Endothelial cell of umbilical vein (primary cell): ENCODE results near the gene SLC41A3. TPM values are rescaled to one million over a fixed set of nuclear protein-coding genes. Genes with fewer than 3 reads are reported as not detected.

Experiments used
- BruUV-seq: library from RNA; stranded (reverse); fragments of 400-500 nt; replicated peaks from 2 replicates; lab custom pipeline; 2021; lab: Mats Ljungman, UMichigan
- CTCF ChIA-PET: fragments of 300-600, 350-600 bp; sonication (Branson Sonifier 250); formaldehyde crosslinking; loops from one replicate; lab custom pipeline; 2021; ENCODE audit warnings: antibody characterized with exemption, inconsistent platforms; lab: Charles Lee
- POLR2A ChIA-PET: fragments of 300-600, 350-600 bp; sonication (Branson Sonifier 250); formaldehyde crosslinking; loops from one replicate; lab custom pipeline; 2021; ENCODE audit warnings: antibody characterized with exemption, inconsistent platforms; lab: Charles Lee
- DNase-seq: peaks from one replicate; pipeline ENCODE4 v3.0.0-alpha.2; 2011; ENCODE audit warnings: low read depth, low spot score
- FAIRE-seq: peaks from 2 replicates; lab custom pipeline; 2011; peaks lifted over from hg19 to GRCh38; lab: Jason Lieb, UNC
- H2AFZ ChIP-seq: 2 replicates; pipeline ENCODE4 v1.6.0; 2012; ENCODE audit warnings: low read depth, low read length, control low read depth, inconsistent platforms
- H3K27ac ChIP-seq: 2 replicates; pipeline ENCODE4 v1.5.1; 2011; ENCODE audit warnings: low read depth, mild to moderate bottlenecking, control low read depth, low read length, moderate library complexity; ENCODE audit not compliant: insufficient read depth
- H3K27me3 ChIP-seq, 2 experiments: 2 replicates each; pipeline versions ENCODE4 v1.6.0 to v1.6.1; 2011; ENCODE audit warnings: low read length in 2 of 2, mixed read lengths in 1 of 2; ENCODE audit not compliant: control insufficient read depth in 2 of 2, insufficient read depth in 2 of 2
- H3K36me3 ChIP-seq, 2 experiments: 2 replicates in 1 of 2; 3 replicates in 1 of 2; pipeline ENCODE4 v1.5.1; 2011; ENCODE audit warnings: low read length in 2 of 2, mild to moderate bottlenecking in 1 of 2, moderate library complexity in 1 of 2; ENCODE audit not compliant: control insufficient read depth in 2 of 2, insufficient read depth in 2 of 2; ENCODE audit errors: extremely low read depth in 1 of 2
- H3K4me1 ChIP-seq: 3 replicates; pipeline ENCODE4 v1.5.1; 2011; ENCODE audit warnings: mild to moderate bottlenecking, low read length; ENCODE audit not compliant: control insufficient read depth, insufficient read depth; ENCODE audit errors: extremely low read depth
- H3K4me2 ChIP-seq: 2 replicates; pipeline ENCODE4 v1.6.1; 2011; ENCODE audit warnings: low read length, control low read depth, mixed read lengths; ENCODE audit not compliant: insufficient read depth
- H3K4me3 ChIP-seq, 3 experiments: fragments of 200-600 bp in 1 of 3; sonication (generic), shearing (Covaris generic) in 1 of 3; replicated peaks in 1 of 3; 2 replicates each; pipeline ENCODE4 v1.5.1; 2011 to 2016; ENCODE audit warnings: control low read depth in 3 of 3, low read length in 3 of 3, mild to moderate bottlenecking in 2 of 3, inconsistent platforms in 1 of 3, low read depth in 1 of 3, moderate library complexity in 1 of 3; ENCODE audit not compliant: insufficient read depth in 1 of 3
- H3K79me2 ChIP-seq: 2 replicates; pipeline ENCODE4 v1.6.0; 2012; ENCODE audit warnings: low read length, inconsistent platforms; ENCODE audit not compliant: control insufficient read depth, insufficient read depth
- H3K9ac ChIP-seq: replicated peaks from 2 replicates; pipeline ENCODE3; 2011; ENCODE audit warnings: low read length, control low read depth; ENCODE audit not compliant: insufficient read depth; ENCODE audit errors: extremely low read depth
- H3K9me1 ChIP-seq: replicated peaks from 3 replicates; pipeline ENCODE4 v1.6.0; 2011; ENCODE audit warnings: mild to moderate bottlenecking, low read length; ENCODE audit not compliant: control insufficient read depth, insufficient read depth; ENCODE audit errors: extremely low read depth
- H3K9me3 ChIP-seq: replicated peaks from 2 replicates; pipeline ENCODE4 v1.5.1; 2012; ENCODE audit warnings: low read length, inconsistent platforms; ENCODE audit not compliant: control insufficient read depth, insufficient read depth
- H4K20me1 ChIP-seq: replicated peaks from 2 replicates; pipeline ENCODE3; 2011; ENCODE audit warnings: mild to moderate bottlenecking, low read length; ENCODE audit not compliant: control insufficient read depth, insufficient read depth; ENCODE audit errors: extremely low read depth
- EZH2 ChIP-seq: IDR thresholded peaks from 2 replicates; pipeline ENCODE4 v1.6.1; 2012; ENCODE audit warnings: borderline replicate concordance, low read depth, mild to moderate bottlenecking, moderate library complexity, low read length, inconsistent platforms; ENCODE audit not compliant: severe bottlenecking
- FOS ChIP-seq: IDR thresholded peaks from 2 replicates; pipeline ENCODE4 v1.6.1; 2011; ENCODE audit warnings: mild to moderate bottlenecking, low read length, moderate library complexity, borderline replicate concordance; ENCODE audit not compliant: insufficient read depth
- GATA2 ChIP-seq: IDR thresholded peaks from 2 replicates; pipeline ENCODE4 v1.7.0; 2011; ENCODE audit warnings: low read depth, mild to moderate bottlenecking, moderate library complexity, mixed read lengths, low read length; ENCODE audit not compliant: insufficient read length, insufficient read depth
- JUN ChIP-seq: IDR thresholded peaks from 2 replicates; pipeline ENCODE4 v1.6.1; 2011; ENCODE audit warnings: borderline replicate concordance, low read depth; ENCODE audit not compliant: insufficient read length, insufficient read depth
- MAX ChIP-seq: IDR thresholded peaks from 2 replicates; pipeline ENCODE4 v1.6.1; 2011; ENCODE audit not compliant: insufficient read depth, insufficient read length
- MYC ChIP-seq: IDR thresholded peaks from one replicate; pipeline ENCODE4 v1.6.1; 2011; ENCODE audit warnings: mild to moderate bottlenecking, low read depth, low read length
- POLR2A ChIP-seq: IDR thresholded peaks from 2 replicates; pipeline ENCODE4 v1.6.1; 2012; ENCODE audit warnings: low read depth, mild to moderate bottlenecking, control low read depth, low read length
- POLR2AphosphoS5 ChIP-seq: IDR thresholded peaks from 2 replicates; pipeline ENCODE4 v1.6.1; 2012; ENCODE audit warnings: low read depth, mild to moderate bottlenecking, control low read depth, low read length, moderate library complexity; ENCODE audit not compliant: insufficient read depth
- dilution Hi-C: fragments of 300-500 bp; cut with MboI; formaldehyde crosslinking; loops from one replicate; pipeline ENCODE4 v1.15.0; 2019; ENCODE audit warnings: low sequenced_read_pairs; ENCODE audit not compliant: extremely low pct_ligation_motif_present
- intact Hi-C: fragments of 100-400 bp; cut with micrococcal nuclease; formaldehyde crosslinking; loops from one replicate; pipeline ENCODE4 v1.10.0; 2022
- polyA plus RNA-seq, 4 experiments: library from polyadenylated mRNA; depleted of rRNA in 3 of 4; stranded (reverse) in 3 of 4; unstranded in 1 of 4; fragments of >200 nt; gene quantifications; 2 replicates each; pipeline versions ENCODE4 v1.2.1 to v1.2.3, GENCODE V29; 2011 to 2012; ENCODE audit warnings: missing spikeins in 1 of 4
- total RNA-seq: library from RNA; stranded (reverse); gene quantifications from 2 replicates; pipeline ENCODE4 v1.2.3, GENCODE V29; 2021
- TF ChIP-seq, protein P1 (sequence below), 2 donors: IDR thresholded peaks; 1 replicate in 1 of 2; 2 replicates in 1 of 2; pipeline ENCODE4 v1.5.1; 2011; ENCODE audit warnings: low read length in 2 of 2, mild to moderate bottlenecking in 2 of 2, moderate library complexity in 2 of 2, control low read depth in 1 of 2, inconsistent platforms in 1 of 2, low read depth in 1 of 2; ENCODE audit not compliant: insufficient read depth in 1 of 2; ENCODE audit errors: extremely low read depth in 1 of 2

SLC41A3 gene
- total and polyA plus RNA-seq, 2 donors (not counting 3 experiments of a cell fraction or from before 2014, with no cell fraction given): 52.5 to 118 TPM

- Histone ChIP-seq H3K9me3 (no peaks in the 10 kb centered on the region), H3K27ac (no peak overlapping the region), H3K27me3 (peaks cover 1 to 4% of the 10 kb centered on the region in 2 experiments), H2AFZ (no peak overlapping the region), H3K4me1 (peaks cover 11% of the 10 kb centered on the region), H3K9ac (no peak overlapping the region), H3K36me3 (no peaks in the 10 kb centered on the region), H4K20me1 (no peaks in the 10 kb centered on the region), H3K4me2 (no peak overlapping the region), H3K4me3 (no peak overlapping the region), H3K9me1 (no peaks in the 10 kb centered on the region), H3K79me2 (no peaks in the 10 kb centered on the region)
- FAIRE-seq (no peak), DNase-seq (no peak)
- BruUV-seq: no TSS peak
- TF ChIP-seq POLR2AphosphoS5: no peak
- ChIA-PET CTCF (no interaction called here), POLR2A (no interaction called here)
- dilution Hi-C loops (no loop called here), intact Hi-C loops (no loop called here)
Observed at GRCh38 chr3:126125781-126126251, 41.9 kb upstream of the SLC41A3 start.

- CTCF ChIA-PET: interaction anchor here (1.3 kb wide), 1 partner anchor 9 kb away, joined by 3 read pairs; no protein-coding TSS in a partner anchor
Observed at GRCh38 chr3:126125341-126125740, 41.4 kb upstream of the SLC41A3 start.

More at GRCh38 chr3:126125341-126125740, 41.4 kb upstream of the SLC41A3 start:
- Histone ChIP-seq H3K27ac (no peak overlapping the region), H3K36me3 (no peaks in the 10 kb centered on the region), H4K20me1 (no peaks in the 10 kb centered on the region), H3K79me2 (no peaks in the 10 kb centered on the region), H2AFZ (no peak overlapping the region), H3K4me3 (no peak overlapping the region), H3K27me3 (peaks cover 2 to 4% of the 10 kb centered on the region in 2 experiments), H3K9ac (no peak overlapping the region), H3K4me2 (no peak overlapping the region), H3K9me1 (no peaks in the 10 kb centered on the region), H3K4me1 (peaks cover 11% of the 10 kb centered on the region), H3K9me3 (no peaks in the 10 kb centered on the region)
- POLR2A ChIA-PET: no interaction called here
- no peak for FAIRE-seq
- no TSS peak for BruUV-seq
- dilution Hi-C loops: no loop called here
- TF ChIP-seq POLR2A: no peak
- TF ChIP-seq POLR2AphosphoS5: no peak
- no peak for TF ChIP-seq MYC
- no peak for TF ChIP-seq MAX
- TF ChIP-seq GATA2: no peak
- no peak for TF ChIP-seq JUN
- TF ChIP-seq FOS: no peak
- no peak for TF ChIP-seq EZH2
- TF ChIP-seq, protein P1, sequence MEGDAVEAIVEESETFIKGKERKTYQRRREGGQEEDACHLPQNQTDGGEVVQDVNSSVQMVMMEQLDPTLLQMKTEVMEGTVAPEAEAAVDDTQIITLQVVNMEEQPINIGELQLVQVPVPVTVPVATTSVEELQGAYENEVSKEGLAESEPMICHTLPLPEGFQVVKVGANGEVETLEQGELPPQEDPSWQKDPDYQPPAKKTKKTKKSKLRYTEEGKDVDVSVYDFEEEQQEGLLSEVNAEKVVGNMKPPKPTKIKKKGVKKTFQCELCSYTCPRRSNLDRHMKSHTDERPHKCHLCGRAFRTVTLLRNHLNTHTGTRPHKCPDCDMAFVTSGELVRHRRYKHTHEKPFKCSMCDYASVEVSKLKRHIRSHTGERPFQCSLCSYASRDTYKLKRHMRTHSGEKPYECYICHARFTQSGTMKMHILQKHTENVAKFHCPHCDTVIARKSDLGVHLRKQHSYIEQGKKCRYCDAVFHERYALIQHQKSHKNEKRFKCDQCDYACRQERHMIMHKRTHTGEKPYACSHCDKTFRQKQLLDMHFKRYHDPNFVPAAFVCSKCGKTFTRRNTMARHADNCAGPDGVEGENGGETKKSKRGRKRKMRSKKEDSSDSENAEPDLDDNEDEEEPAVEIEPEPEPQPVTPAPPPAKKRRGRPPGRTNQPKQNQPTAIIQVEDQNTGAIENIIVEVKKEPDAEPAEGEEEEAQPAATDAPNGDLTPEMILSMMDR (IDR thresholded peaks at IDR 0.05; ENCODE audit: extremely low read depth in 1 of 2, insufficient read depth in 1 of 2, low read depth in 1 of 2, low read length in 2 of 2): no peak
- intact Hi-C loops: no loop called here
- no peak for DNase-seq
